GM23338 (cell line): ENCODE measurements around the gene C1QTNF8.

Experiments used
- EZH2 ChIP-seq: fragments of 200-600 bp; sonication (generic); IDR thresholded peaks from one replicate; pipeline ENCODE4 v1.8.0; 2017; ENCODE audit warnings: antibody characterized with exemption, mild to moderate bottlenecking, low read depth; ENCODE audit not compliant: unreplicated experiment
- EZH2phosphoT487 ChIP-seq: fragments of 200-600 bp; sonication (generic); IDR thresholded peaks from one replicate; pipeline ENCODE4 v1.8.1; 2018; ENCODE audit warnings: antibody characterized with exemption; ENCODE audit not compliant: unreplicated experiment
- JUNB ChIP-seq: IDR thresholded peaks from one replicate; pipeline ENCODE4 v1.6.1; 2016; ENCODE audit warnings: antibody characterized with exemption; ENCODE audit not compliant: unreplicated experiment
- POLR2AphosphoS5 ChIP-seq: IDR thresholded peaks from 2 replicates; pipeline ENCODE4 v1.6.1; 2016; ENCODE audit warnings: antibody characterized with exemption, low read depth
- ZNF331 ChIP-seq: fragments of 250-450 bp; sonication (Bioruptor Pico); IDR thresholded peaks from 2 replicates; pipeline ENCODE4 v1.5.0; 2020; ENCODE audit warnings: low read depth, mild to moderate bottlenecking, moderate library complexity
- TF ChIP-seq, protein P1 (sequence below), 2 experiments: fragments of 200-600 bp in 1 of 2; sonication (generic) in 1 of 2; conservative IDR thresholded peaks; 2 replicates each; pipeline versions ENCODE4 v1.5.1 to v1.6.1; 2016 to 2017; ENCODE audit warnings: antibody characterized with exemption in 2 of 2, low read depth in 2 of 2, mild to moderate bottlenecking in 2 of 2, moderate library complexity in 1 of 2
- TF ChIP-seq, protein P2 (sequence below): IDR thresholded peaks from one replicate; pipeline ENCODE4 v1.6.1; 2018; ENCODE audit warnings: antibody characterized with exemption; ENCODE audit not compliant: unreplicated experiment

DNA sequence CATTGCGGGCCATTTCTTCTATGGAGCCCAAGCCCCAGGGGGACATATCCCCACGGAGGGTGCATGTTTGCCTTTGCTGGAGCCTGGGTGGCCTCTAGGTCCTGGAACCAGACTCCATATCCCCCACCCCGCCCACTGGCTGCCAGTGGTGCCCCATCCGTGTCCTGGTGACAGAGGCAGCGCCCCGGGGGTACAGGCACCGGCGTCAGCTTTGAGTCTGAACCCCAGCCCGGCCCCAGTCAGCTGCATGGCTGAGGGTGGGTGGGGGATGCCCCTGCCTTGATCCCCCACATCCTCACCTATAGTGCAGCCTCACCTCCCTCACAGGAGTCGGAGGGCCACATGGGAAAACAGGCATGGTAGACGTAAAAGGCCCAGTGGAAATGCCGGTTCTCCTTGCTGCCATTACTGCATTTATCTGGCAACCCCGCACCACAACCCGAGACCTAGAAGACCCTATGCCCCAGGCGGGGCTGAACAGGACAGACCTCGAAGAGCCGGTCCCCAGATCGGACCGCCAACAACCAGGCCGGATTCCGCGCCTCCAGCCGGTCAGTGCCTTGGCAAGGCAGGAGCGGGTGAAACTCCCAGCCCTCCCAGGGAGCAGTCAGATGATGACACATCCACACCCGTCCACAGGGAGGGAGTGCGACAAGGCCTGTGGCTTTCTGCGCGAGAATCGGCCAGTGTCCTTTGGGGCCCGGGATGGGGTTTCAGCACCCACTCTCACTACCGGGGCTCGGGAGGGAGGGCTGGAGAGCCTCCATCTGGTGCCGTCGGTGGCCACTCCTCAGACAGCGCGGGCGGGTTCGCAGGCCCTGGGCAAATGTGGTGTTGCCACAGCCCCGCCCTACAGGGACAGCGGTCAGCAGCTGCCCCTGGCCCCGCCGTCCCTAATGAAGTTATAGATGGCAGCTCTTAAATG, 35.4 kb downstream of the C1QTNF8 start:
- TF ChIP-seq, protein P1, sequence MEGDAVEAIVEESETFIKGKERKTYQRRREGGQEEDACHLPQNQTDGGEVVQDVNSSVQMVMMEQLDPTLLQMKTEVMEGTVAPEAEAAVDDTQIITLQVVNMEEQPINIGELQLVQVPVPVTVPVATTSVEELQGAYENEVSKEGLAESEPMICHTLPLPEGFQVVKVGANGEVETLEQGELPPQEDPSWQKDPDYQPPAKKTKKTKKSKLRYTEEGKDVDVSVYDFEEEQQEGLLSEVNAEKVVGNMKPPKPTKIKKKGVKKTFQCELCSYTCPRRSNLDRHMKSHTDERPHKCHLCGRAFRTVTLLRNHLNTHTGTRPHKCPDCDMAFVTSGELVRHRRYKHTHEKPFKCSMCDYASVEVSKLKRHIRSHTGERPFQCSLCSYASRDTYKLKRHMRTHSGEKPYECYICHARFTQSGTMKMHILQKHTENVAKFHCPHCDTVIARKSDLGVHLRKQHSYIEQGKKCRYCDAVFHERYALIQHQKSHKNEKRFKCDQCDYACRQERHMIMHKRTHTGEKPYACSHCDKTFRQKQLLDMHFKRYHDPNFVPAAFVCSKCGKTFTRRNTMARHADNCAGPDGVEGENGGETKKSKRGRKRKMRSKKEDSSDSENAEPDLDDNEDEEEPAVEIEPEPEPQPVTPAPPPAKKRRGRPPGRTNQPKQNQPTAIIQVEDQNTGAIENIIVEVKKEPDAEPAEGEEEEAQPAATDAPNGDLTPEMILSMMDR (conservative IDR thresholded peaks at IDR 0.05; ENCODE audit: low read depth in 2 of 2): no peak
- TF ChIP-seq JUNB (no peak), ZNF331 (no peak), POLR2AphosphoS5 (no peak), EZH2phosphoT487 (no peak), EZH2 (no peak)
- TF ChIP-seq, protein P2, sequence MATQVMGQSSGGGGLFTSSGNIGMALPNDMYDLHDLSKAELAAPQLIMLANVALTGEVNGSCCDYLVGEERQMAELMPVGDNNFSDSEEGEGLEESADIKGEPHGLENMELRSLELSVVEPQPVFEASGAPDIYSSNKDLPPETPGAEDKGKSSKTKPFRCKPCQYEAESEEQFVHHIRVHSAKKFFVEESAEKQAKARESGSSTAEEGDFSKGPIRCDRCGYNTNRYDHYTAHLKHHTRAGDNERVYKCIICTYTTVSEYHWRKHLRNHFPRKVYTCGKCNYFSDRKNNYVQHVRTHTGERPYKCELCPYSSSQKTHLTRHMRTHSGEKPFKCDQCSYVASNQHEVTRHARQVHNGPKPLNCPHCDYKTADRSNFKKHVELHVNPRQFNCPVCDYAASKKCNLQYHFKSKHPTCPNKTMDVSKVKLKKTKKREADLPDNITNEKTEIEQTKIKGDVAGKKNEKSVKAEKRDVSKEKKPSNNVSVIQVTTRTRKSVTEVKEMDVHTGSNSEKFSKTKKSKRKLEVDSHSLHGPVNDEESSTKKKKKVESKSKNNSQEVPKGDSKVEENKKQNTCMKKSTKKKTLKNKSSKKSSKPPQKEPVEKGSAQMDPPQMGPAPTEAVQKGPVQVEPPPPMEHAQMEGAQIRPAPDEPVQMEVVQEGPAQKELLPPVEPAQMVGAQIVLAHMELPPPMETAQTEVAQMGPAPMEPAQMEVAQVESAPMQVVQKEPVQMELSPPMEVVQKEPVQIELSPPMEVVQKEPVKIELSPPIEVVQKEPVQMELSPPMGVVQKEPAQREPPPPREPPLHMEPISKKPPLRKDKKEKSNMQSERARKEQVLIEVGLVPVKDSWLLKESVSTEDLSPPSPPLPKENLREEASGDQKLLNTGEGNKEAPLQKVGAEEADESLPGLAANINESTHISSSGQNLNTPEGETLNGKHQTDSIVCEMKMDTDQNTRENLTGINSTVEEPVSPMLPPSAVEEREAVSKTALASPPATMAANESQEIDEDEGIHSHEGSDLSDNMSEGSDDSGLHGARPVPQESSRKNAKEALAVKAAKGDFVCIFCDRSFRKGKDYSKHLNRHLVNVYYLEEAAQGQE: no peak
